Right forelimb (tissue), 1 donor: ENCODE results near the gene RBM48.

Source experiments
- DNase-seq: peaks from one replicate; pipeline ENCODE4 v3.0.0-alpha.2; 2018

The RBM48 gene

DNA sequence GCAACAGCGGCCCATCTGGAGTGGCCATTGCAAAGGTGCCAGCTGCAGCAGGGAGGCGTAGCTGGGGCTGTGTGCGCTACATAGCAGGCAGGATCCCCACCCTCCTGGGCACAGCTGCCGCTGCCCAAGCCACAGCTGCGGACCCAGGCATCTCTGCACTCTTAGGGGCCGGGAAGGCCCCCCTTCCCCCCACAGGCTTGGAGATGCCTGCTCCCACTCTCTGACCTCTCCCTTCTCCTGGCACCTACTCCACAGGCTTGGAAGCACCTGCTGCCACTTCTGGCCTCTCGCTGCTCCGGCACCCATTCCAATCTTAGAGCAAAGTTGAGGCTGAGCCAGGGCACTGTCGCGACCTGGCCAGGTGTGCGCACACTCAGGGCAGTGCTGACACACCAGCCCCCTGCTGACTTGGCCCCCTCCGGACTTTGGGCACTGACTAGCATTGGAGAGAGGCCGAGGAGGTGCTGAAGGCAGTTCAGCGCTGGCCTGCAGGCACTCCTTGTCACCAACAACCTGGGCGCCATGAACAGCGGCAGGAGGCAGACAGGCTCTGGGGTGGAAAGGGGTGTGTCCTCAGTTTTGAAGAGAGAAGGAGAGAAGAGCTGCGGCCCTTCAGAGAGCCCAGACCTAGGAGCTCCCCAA, 18.4 kb downstream of the RBM48 start:
- no peak for DNase-seq

DNA sequence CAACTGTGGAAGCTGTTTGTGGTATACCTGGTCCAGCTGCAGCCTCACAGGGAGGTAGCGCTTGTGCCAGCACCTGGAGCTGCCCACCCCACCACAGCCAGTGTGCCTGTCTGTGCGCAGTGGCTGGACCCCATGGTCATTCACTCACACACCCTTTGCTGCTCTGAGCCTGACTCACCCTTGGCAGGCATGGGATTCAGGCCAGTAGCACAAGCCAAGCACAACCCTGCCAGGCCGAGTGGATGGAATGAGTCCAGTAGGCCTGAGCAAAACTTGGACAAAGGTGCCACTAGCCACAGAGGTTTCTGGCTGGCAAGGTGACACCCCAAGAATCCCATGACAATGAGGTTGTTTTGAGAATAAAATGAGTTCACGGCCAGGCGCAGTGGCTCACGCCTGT, 19.0 kb downstream of the RBM48 start:
- DNase-seq, result no peak

DNA sequence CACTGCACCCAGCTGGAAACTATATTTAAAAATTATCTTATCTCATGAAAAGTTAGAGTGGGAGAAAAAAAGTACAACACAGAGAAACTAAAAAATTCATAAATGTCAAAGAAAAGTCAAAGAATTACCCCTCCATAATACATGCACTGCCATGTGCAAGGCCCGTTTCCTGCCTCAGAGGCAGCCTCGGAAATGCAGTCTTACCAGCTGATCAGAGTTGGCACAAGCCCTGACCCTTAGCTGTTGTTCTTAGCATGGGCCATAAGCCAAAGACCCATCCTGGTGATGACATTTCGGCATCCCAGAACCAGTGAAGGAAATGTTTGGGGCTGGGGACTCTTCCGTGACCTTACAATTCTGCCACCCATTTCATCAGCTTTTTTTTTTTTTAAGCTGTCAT, 21.6 kb downstream of the RBM48 start:
- no peak for DNase-seq

DNA sequence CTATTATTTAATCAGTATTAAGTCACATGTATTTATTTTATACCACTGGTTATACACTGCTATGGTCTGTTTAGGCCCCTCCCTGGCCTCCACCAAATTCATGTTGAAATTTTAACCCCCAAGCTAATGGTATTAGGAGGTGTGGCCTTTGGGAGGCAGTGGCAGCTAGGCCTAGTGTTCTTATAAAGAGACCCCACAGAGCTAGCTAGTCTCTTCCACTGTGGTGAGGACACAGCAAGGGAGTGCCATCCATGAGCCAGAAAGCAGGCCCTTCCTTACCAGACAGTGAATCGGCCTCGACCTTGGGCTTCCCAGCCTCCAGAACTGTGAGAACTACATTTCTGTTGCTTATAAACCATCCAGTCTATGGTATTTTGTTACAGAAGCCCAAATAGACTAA, 28.7 kb downstream of the RBM48 start:
- no peak for DNase-seq

DNA sequence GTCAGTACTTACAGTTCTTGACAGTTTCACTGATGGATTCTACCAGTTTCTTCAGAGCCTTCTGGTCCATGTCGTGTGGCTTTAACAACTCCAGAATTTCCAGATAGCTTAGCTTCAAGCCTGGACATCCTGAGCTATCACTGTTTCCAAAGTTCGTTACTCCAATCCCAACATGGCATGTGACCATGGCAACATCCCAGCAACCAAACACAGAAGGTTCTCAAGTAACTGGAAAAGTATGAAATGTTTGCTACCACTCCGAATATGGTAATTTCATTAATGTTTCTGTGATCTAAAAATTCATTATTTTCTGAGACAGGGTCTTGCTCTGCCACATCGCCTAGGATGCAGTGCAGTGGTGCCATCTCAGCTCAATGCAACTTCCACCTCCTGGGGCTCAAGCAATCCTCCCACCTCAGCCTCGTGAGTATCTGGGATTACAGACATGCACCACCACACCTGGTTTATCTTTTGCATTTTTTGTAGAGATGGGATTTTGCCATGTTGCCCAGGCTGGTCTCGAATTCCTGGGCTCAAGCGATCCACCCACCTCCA, 29.3 kb downstream of the RBM48 start:
- no peak for DNase-seq

DNA sequence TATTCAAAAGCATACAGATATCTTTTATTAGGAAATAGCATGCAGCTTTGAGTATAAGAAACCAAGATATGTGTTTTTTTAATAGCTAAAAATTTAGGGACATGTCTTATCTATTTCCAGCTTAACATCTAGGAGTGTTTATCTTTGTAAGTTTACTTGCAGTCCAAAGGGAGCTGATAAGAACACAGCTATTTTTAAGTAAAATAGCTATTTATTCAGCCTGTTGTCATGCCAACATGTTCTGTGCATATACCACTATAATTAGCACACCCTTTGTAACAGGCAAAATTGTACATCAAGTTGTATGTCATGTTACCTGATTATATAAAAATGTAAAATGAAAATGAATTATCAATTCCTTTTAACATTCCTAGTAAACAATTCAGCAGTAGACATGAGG, 32.0 kb downstream of the RBM48 start:
- no peak for DNase-seq

DNA sequence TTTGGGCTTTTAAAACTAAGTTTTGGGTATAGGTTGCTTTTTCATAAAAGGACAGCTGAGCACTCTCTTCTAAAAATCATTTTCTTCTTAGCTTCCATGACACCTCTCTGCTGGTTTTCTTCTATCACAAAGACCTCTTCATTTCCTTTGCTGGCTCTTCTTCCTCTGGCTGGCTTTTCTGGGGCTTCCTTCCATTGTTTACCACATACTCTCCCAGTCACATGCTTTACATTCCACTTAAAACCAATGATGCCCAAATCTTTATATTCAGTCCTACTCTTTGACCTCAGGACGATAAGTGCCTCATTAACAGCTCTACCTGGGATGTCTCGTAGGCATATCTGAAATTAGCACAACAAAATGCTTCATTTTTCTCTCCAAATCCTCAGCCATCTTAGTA, 34.8 kb downstream of the RBM48 start:
- DNase-seq, result no peak

DNA sequence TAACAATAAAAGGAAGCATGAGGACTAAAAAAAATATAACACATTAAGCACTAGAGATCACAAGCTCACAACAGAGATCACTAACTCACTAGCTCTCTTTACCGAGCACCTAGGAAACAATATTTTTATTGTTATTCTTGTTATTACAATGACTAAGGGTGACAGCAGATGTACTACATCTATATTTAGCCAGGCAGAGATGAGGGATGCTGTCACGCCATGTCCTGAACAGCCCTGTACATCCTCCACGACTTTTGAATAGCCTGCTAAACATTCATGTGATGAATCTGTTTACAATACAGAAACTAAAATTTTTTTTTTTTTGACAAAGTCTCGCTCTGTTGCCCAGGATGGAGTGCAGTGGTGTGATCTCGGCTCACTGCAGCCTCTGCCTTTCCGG, 38.9 kb downstream of the RBM48 start:
- no peak for DNase-seq

DNA sequence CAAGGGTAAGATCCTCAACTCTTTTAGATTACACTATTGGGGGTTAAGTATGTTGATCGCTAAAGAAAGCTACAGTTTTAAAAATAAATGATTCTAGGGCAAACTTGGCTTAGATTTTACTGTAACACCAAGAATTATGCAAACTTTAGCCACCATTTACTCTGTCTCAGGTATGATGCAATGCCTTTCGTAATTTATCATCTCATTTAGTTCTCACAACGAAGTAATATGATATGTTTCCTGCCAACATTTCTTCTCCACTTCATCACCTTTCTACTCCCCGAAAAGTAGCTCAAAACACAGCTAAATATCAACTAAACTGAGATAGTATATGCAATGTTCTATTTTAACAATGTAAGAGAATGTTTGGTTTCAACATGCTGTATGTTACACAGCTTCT, 40.5 kb downstream of the RBM48 start:
- DNase-seq, result no peak

DNA sequence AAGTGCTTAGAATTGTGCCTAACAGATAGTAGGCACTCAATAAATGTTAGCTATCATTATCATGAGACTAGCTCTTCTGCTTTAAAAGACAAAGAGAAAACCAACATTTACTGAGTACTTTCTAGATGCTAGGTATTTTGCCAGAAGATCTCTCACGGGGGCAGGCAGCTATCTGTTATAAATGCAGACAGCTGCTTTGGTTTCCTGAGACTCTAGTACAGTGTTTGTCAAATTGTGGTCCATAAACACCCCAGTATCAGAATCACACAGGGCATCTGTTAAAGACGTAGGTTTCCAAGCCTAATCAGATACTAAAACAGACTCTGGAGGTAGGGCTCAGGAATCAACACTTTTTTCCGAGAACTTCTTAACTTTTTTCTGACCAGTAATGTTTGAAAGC, 47.7 kb downstream of the RBM48 start:
- DNase-seq, result no peak

DNA sequence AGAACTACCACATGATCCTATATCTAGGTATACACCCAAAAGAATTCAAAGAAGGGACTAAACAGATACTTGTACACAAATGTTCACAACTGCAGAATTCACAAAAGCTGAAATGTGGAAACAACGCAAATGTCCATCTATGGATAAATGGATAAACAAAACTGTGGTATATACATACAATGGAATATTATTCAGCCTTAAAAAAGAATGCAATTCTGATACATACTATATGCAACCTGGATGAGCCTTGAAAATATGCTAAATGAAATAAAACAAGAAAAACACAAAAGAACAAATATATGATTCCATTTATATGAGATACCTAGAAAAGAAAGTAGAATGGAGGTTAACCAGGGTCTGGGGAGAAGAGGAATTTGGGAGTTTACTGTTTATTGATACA, 54.4 kb downstream of the RBM48 start:
- no peak for DNase-seq

DNA sequence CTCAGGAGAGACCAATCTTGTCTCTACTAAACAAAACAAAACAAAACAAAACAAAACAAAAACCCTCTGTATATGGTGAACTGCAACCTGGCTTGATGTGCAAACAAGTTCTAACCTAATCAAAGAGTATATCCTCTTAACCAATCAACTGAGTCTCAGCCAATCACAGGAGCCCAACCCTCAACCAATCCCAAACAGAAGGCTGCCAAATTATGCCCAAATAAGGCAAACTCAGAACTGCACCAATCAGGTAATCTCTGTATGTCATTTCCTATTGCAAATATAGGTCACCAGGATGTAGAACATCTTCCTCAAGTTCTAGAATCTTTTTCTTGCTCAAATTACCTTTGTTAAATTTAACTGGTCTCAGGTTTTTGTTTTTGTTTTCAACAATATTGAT, 56.4 kb downstream of the RBM48 start:
- DNase-seq, result no peak

DNA sequence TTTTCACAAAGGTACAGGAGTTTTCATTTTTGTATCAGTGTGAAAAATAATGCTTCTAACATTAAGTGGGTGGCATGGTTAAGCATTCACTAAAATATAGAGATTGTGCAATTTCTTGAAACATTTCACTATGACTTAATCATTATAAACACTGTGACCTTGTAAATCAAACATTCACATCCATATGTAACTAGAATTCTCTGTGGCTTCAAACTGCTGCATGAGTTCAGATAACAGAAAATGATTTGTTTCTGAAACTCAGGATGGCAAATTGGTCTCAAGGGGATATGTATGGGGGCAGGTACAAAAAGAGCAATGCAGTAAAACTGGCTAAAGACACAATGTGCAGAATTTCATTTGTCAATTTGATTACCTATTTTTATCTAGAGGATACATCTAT, 57.8 kb downstream of the RBM48 start:
- no peak for DNase-seq

DNA sequence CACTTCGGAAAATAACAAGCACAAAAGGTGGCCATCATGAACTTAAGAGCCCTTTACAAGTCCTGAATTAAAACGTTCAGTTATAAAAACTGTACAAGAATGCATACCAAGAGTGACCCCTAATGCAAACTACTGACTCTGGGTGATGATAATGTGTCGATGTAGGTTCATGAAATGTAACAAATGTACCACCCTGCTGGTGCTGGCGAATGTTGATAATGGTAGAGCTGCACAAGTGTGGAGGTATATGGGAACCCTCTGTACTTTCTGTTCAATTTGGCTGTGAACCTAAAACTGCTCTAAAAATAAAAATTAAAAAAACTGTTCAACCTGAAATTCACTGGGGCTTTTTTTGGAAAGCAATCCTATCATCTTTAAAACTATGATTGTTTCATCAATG, 58.2 kb downstream of the RBM48 start:
- DNase-seq, result no peak
